Common myeloid progenitor, CD34-positive (primary cell): ENCODE data around the gene PLA2G12A.
A peak's percentile ranks its signal among the peaks of the same experiment; 100 is the strongest.

Experiments
- CTCF ChIA-PET: fragments of 350-600 bp; sonication (Branson Sonifier 250); formaldehyde crosslinking; loops from one replicate; lab custom pipeline; 2021; ENCODE audit warnings: antibody characterized with exemption; lab: Charles Lee
- POLR2A ChIA-PET: fragments of 350-600 bp; sonication (Branson Sonifier 250); formaldehyde crosslinking; loops from one replicate; lab custom pipeline; 2021; ENCODE audit warnings: antibody characterized with exemption; lab: Charles Lee
- DNase-seq, 3 donors: peaks; one replicate each; pipeline versions ENCODE4 v3.0.0 to v3.0.0-alpha.2; 2013
- H3K27ac ChIP-seq, 2 experiments: 1 replicate in 1 of 2; 2 replicates in 1 of 2; pipeline ENCODE4 v1.7.0; 2013; ENCODE audit warnings: inconsistent platforms in 2 of 2, low read length in 2 of 2, mild to moderate bottlenecking in 2 of 2, low read depth in 1 of 2, moderate library complexity in 1 of 2; ENCODE audit not compliant: severe bottlenecking in 2 of 2, insufficient read depth in 1 of 2, poor library complexity in 1 of 2
- H3K27me3 ChIP-seq, 5 experiments: replicated peaks in 2 of 5; 1 replicate in 3 of 5; 2 replicates in 2 of 5; pipeline versions ENCODE4 v1.6.1 to v1.7.0; 2013; ENCODE audit warnings: low read length in 4 of 5, mild to moderate bottlenecking in 2 of 5, moderate library complexity in 2 of 5, inconsistent platforms in 1 of 5; ENCODE audit not compliant: insufficient read depth in 5 of 5, control insufficient read depth in 4 of 5
- H3K36me3 ChIP-seq, 4 experiments: 1 replicate in 2 of 4; 2 replicates in 2 of 4; pipeline versions ENCODE4 v1.6.1 to v1.7.0; 2013; ENCODE audit warnings: low read length in 3 of 4, control low read depth in 1 of 4, mild to moderate bottlenecking in 1 of 4; ENCODE audit not compliant: control insufficient read depth in 4 of 4, insufficient read depth in 4 of 4
- H3K4me1 ChIP-seq, 4 experiments: 1 replicate in 3 of 4; 2 replicates in 1 of 4; pipeline versions ENCODE4 v1.6.1 to v1.7.1; 2013; ENCODE audit warnings: low read length in 3 of 4, mild to moderate bottlenecking in 3 of 4, control low read depth in 1 of 4, inconsistent platforms in 1 of 4, moderate library complexity in 1 of 4; ENCODE audit not compliant: control insufficient read depth in 4 of 4, insufficient read depth in 4 of 4; ENCODE audit errors: control extremely low read depth in 1 of 4
- H3K4me3 ChIP-seq, 7 experiments: 1 replicate in 4 of 7; 2 replicates in 3 of 7; pipeline versions ENCODE4 v1.5.1 to v1.7.0; 2013; ENCODE audit warnings: mild to moderate bottlenecking in 7 of 7, low read length in 6 of 7, moderate library complexity in 6 of 7, inconsistent platforms in 2 of 7, low read depth in 2 of 7, control low read depth in 1 of 7; ENCODE audit not compliant: insufficient read depth in 4 of 7, control insufficient read depth in 1 of 7; ENCODE audit errors: extremely low read depth in 1 of 7
- H3K9me3 ChIP-seq, 5 experiments: 1 replicate in 4 of 5; 2 replicates in 1 of 5; pipeline versions ENCODE4 v1.6.1 to v1.7.1; 2013; ENCODE audit warnings: low read length in 4 of 5, mild to moderate bottlenecking in 2 of 5, inconsistent platforms in 1 of 5, low read depth in 1 of 5, moderate library complexity in 1 of 5; ENCODE audit not compliant: control insufficient read depth in 4 of 5, insufficient read depth in 2 of 5; ENCODE audit errors: control extremely low read depth in 1 of 5
- WGBS: methylation state at CpG from one replicate; pipeline ENCODE4 v1.1.5; 2013; ENCODE audit not compliant: insufficient coverage; 5-methylcytosine and 5-hydroxymethylcytosine counted together

The PLA2G12A gene

DNA sequence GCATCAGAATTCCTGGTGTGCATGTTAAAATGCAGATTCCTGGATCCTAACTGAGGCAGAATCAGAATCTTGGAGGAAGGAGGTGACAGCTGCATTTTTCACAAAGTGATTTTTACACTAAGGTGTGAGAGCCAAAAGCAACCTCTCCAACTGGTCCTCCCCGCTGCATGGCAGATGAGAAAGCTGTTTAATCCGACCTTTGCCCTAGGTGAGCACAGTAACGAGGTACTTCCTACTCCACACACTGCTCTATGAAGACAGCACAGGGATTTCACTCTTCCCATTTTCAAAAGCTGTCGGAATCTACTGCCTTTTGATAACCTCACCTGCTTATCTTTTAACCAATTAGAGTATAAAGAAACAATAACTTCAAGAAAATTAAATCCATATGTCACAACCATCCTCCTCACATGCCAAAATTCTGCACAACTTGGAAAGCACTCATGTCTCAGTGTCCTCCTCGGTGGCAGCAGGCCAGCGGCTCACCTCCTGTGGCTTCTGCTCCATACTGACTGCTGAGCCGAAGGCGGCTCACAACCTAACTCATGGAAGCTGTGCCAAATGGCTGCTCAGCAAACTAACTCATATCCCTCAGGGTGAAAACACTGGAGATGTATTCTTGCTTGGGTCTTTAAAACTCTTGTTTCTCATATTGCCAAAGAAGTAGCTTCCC, 30.2 kb downstream of the PLA2G12A start:
- Histone ChIP-seq H3K36me3 (peaks cover 0 to 32% (median 21%) of the 10 kb centered on the region in 4 experiments), H3K27me3 (no peaks in the 10 kb centered on the region), H3K4me1 (peaks cover 6 to 45% (median 31%) of the 10 kb centered on the region in 4 experiments), H3K4me3 (no peak overlapping the region), H3K9me3 (no peaks in the 10 kb centered on the region), H3K27ac (no peak overlapping the region)
- no peak for DNase-seq
- CTCF ChIA-PET, result interaction anchor here (0.6 to 5.4 kb wide), 8 partner anchors 9 to 279 kb away, joined by 3 to 33 read pairs (median 10); partner anchors contain the start of gene RRH
- POLR2A ChIA-PET, result interaction anchor here (0.6 kb wide), 1 partner anchor 252 kb away, joined by 3 read pairs; no protein-coding TSS in a partner anchor
- 95% methylated on average over 8 of the region's 8 CpGs for WGBS

DNA sequence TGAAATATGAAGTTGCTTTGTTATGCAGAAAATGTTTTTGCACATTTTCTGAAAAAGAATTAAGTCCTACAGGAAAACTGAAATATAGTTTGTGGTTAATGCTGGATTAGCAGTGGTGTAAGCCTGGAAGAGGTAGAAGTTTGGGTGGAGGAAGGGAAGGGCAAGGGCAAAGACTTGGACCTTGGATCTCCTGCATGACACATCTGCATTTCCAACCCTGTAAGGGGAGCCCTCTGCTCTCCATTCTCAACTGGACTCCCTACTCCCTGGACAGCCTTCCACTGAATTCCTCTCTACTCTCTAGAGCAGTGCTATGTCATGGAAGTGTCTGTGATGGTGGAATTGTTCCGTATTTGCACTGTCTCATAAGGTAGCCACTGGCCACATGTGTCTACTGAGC, 31.2 kb downstream of the PLA2G12A start:
- H3K27ac ChIP-seq, result no peak overlapping the region
- no peaks in the 10 kb centered on the region for H3K9me3 ChIP-seq
- ChIA-PET CTCF (interaction anchor here (1.3 kb wide), 1 partner anchor 124 kb away, joined by 3 read pairs; no protein-coding TSS in a partner anchor), POLR2A (no interaction called here)
- no peaks in the 10 kb centered on the region for H3K27me3 ChIP-seq
- DNase-seq, result no peak
- WGBS, result 100% methylated on average over 1 of the region's 1 CpG
- H3K36me3 ChIP-seq, result peaks cover 7 to 42% (median 31%) of the 10 kb centered on the region in 4 experiments
- peaks cover 2 to 35% (median 23%) of the 10 kb centered on the region in 4 experiments for H3K4me1 ChIP-seq
- H3K4me3 ChIP-seq, result no peak overlapping the region

DNA sequence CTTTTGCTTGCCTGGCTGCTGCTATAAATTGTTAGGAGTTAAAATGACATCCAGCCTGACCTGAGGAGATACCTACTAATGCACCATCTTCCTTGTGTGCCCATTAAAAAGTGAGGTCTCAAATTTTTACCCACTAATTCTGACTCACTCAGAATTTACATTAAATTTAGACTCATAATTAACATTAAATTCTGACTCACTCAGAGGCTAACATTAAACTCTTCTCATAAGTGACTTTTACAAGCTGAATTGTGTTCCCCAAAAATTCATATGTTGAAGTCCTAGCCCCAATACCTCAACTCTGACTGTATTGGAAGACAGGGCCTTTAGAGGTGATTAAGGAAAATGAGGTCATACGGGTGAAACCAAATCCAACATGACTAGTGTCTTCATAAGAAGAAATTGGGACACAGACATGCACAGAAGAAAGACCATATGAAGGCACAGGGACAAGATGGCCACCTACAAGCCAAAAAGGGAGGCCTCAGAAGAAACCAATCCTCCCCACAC, 38.4 kb downstream of the PLA2G12A start:
- Histone ChIP-seq H3K27me3 (no peaks in the 10 kb centered on the region), H3K27ac (peak overlapping the region in 1 of 2 experiments; percentile 20), H3K36me3 (peaks cover 13 to 78% (median 37%) of the 10 kb centered on the region in 4 experiments), H3K9me3 (no peaks in the 10 kb centered on the region), H3K4me1 (peaks cover 0 to 11% (median 0%) of the 10 kb centered on the region in 4 experiments), H3K4me3 (no peak overlapping the region)
- CTCF ChIA-PET, result interaction anchor here (1.0 to 2.7 kb wide), 4 partner anchors 10 to 130 kb away, joined by 3 to 12 read pairs (median 3); partner anchors contain the start of gene CASP6
- no peak for DNase-seq
- POLR2A ChIA-PET, result no interaction called here
- no CpG with 5 or more reads among the region's 1 CpG for WGBS

DNA sequence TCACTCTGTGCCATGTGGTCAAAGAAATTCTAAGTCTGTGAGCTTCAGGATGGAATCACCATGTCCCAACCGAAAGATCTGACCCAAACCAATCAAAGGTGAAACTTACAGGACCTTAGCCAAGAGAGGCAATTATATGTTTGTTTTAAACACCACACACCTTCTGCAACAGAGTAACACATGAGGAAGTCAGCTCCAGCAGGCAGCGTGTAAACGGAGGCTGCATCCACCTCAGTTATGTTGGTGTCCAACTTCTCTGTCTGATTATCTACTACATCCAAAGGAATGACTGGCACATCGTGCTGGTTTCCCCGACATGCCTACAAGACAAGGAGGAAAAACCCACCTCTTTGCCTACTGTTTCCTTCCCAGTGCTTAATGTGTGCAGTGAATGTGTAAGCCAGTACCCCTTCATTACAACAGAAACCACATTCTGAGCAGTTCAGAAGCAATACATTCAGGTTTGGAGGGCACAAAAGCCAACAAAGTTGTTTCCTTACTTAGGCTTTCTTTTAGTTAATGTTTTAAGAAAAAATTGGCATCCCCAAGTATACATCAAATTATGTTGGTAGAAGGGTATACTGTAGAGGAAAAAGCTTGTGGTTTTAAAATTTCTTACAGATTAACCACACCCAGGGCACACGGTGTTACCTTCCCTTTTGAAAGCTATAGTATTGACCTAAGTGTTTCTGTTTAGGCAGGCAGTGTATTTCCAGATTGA, 39.0 kb downstream of the PLA2G12A start:
- ChIA-PET CTCF (interaction anchor here (1.0 to 2.7 kb wide), 4 partner anchors 9 to 130 kb away, joined by 3 to 12 read pairs (median 3); partner anchors contain the start of gene CASP6), POLR2A (no interaction called here)
- H3K36me3 ChIP-seq, result peaks cover 13 to 72% (median 36%) of the 10 kb centered on the region in 4 experiments
- H3K27me3 ChIP-seq, result no peaks in the 10 kb centered on the region
- peak in 1 of 3 donors; percentile 6 for DNase-seq
- H3K4me3 ChIP-seq, result no peak overlapping the region
- no peaks in the 10 kb centered on the region for H3K9me3 ChIP-seq
- peak overlapping the region in 1 of 2 experiments; percentile 20 for H3K27ac ChIP-seq
- 89% methylated on average over 2 of the region's 6 CpGs for WGBS
- peaks cover 0 to 11% (median 0%) of the 10 kb centered on the region in 4 experiments for H3K4me1 ChIP-seq

DNA sequence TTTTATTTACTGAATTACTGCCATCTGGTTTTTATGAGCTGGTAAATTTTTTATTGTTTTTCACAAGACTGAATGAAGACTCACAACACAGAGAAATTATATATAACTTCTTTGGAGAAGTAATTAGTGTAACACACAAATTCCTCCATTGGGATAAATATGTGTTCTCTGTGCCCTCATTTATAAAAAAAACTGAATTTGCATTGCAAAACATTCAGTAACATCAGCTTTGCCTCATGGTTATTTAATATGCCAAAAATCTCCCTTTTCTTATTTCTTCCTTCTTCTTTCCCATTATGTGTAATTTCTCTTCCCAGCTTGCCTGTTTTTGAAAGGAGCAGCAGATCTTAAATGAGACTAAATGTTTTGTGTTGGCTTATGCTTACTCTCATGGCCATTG, 45.1 kb downstream of the PLA2G12A start:
- H3K4me3 ChIP-seq, result no peak overlapping the region
- CTCF ChIA-PET, result interaction anchor here (1.6 to 5.0 kb wide), 3 partner anchors 17 to 253 kb away, joined by 4 to 23 read pairs (median 5); partner anchors contain the start of gene CASP6
- H3K27ac ChIP-seq, result no peak overlapping the region
- no peak for DNase-seq
- no peaks in the 10 kb centered on the region for H3K27me3 ChIP-seq
- POLR2A ChIA-PET, result interaction anchor here (1.0 kb wide), 1 partner anchor 18 kb away, joined by 3 read pairs; no protein-coding TSS in a partner anchor
- H3K4me1 ChIP-seq, result peaks cover 0 to 4% (median 2%) of the 10 kb centered on the region in 4 experiments
- H3K36me3 ChIP-seq, result peaks cover 13 to 42% (median 17%) of the 10 kb centered on the region in 4 experiments
- no peaks in the 10 kb centered on the region for H3K9me3 ChIP-seq

DNA sequence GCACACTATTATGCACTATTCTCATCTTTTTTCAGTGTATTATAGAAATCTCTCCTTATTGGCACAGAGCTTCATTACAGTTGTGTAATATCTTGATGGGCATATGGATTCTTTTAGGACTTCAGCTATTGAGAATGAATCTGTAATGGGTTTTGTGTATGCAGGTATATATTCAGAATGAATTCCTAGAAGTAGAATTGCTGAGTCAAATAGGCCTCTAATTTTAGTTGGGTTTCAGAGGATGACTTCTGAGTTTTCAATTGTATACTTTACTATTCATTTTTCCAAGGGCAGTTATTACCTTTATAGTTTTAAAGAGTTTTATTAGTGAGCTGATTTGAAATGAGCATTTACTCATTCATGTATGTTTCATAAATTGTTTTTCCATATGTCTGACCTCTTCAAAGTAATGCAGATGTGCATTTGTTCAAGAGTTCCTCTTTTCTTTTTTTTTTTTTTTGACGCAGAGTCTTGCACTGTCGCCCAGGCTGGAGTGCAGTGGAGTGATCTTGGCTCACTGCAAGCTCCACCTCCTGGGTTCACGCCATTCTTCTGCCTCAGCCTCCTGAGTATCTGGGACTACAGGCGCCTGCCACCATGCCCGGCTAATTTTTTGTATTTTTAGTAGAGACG, 46.1 kb downstream of the PLA2G12A start:
- Histone ChIP-seq H3K27ac (no peak overlapping the region), H3K9me3 (no peaks in the 10 kb centered on the region), H3K36me3 (peaks cover 10 to 34% (median 14%) of the 10 kb centered on the region in 4 experiments), H3K4me3 (no peak overlapping the region), H3K27me3 (no peaks in the 10 kb centered on the region), H3K4me1 (peaks cover 0 to 4% (median 2%) of the 10 kb centered on the region in 4 experiments)
- DNase-seq, result peak in 2 of 3 donors; percentile 22 to 31
- ChIA-PET POLR2A (interaction anchor here (0.7 to 1.0 kb wide), 2 partner anchors 19 to 132 kb away, joined by 3 read pairs; partner anchors contain the start of gene GAR1), CTCF (interaction anchor here (0.8 to 1.6 kb wide), 5 partner anchors 18 to 293 kb away, joined by 3 to 5 read pairs (median 3); no protein-coding TSS in a partner anchor)
- WGBS, result no CpG with 5 or more reads among the region's 6 CpGs
